Memory B cell (primary cell): ENCODE data around the gene SLC1A4.
A peak's percentile ranks its signal among the peaks of the same experiment; 100 is the strongest.
"Not testable (repeated sequence)": the region's sequence is repeated elsewhere in the genome, so short reads cannot be mapped to it uniquely, and the experiment has no call there.

Experiments used
- ATAC-seq: fragments of 150-1000 bp; cut with Tn5 transposase; 2 replicates; pipeline ENCODE4 v1.10.0; 2021; ENCODE audit warnings: low read depth, mild to moderate bottlenecking, moderate library complexity
- DNase-seq, 2 donors: peaks; one replicate each; pipeline ENCODE4 v3.0.0; 2022; ENCODE audit warnings: low spot score in 2 of 2
- H3K27ac Mint-ChIP-seq: one replicate; pipeline ENCODE4 v1.8.0; 2022; ENCODE audit warnings: mild to moderate bottlenecking, moderate library complexity, mixed read lengths
- H3K27me3 Mint-ChIP-seq: one replicate; pipeline ENCODE4 v1.8.0; 2022; ENCODE audit warnings: mixed read lengths
- H3K36me3 Mint-ChIP-seq: one replicate; pipeline ENCODE4 v1.8.0; 2022; ENCODE audit warnings: mild to moderate bottlenecking, mixed read lengths
- H3K4me1 Mint-ChIP-seq: one replicate; pipeline ENCODE4 v1.8.0; 2022; ENCODE audit warnings: mixed read lengths
- H3K4me3 Mint-ChIP-seq: one replicate; pipeline ENCODE4 v1.8.0; 2022; ENCODE audit warnings: mild to moderate bottlenecking, moderate library complexity, mixed read lengths
- H3K9me3 Mint-ChIP-seq: one replicate; pipeline ENCODE4 v1.8.0; 2022; ENCODE audit warnings: mixed read lengths

The SLC1A4 gene

GRCh38 chr2:65031341-65032018 lies 42.3 kb downstream of the SLC1A4 start:
- Mint-ChIP-seq H3K9me3 (no peaks in the 10 kb centered on the region), H3K4me3 (peak overlapping the region; percentile 86), H3K36me3 (peaks cover 7% of the 10 kb centered on the region), H3K27ac (peak overlapping the region; percentile 94), H3K27me3 (no peaks in the 10 kb centered on the region), H3K4me1 (peaks cover 42% of the 10 kb centered on the region)
- DNase-seq (no peak), ATAC-seq (peak; percentile 14)

GRCh38 chr2:65032019-65032975 lies 43.1 kb downstream of the SLC1A4 start:
- peak overlapping the region; percentile 94 for H3K27ac Mint-ChIP-seq
- peaks cover 40% of the 10 kb centered on the region for H3K4me1 Mint-ChIP-seq
- peak overlapping the region; percentile 86 for H3K4me3 Mint-ChIP-seq
- peaks cover 11% of the 10 kb centered on the region for H3K36me3 Mint-ChIP-seq
- no peaks in the 10 kb centered on the region for H3K9me3 Mint-ChIP-seq
- H3K27me3 Mint-ChIP-seq = no peaks in the 10 kb centered on the region
- ATAC-seq (no peak), DNase-seq (no peak)

GRCh38 chr2:65033178-65033577 lies 44.0 kb downstream of the SLC1A4 start:
- Mint-ChIP-seq H3K27ac (peak overlapping the region; percentile 94), H3K4me3 (no peak overlapping the region), H3K36me3 (peaks cover 19% of the 10 kb centered on the region), H3K4me1 (peaks cover 38% of the 10 kb centered on the region), H3K9me3 (no peaks in the 10 kb centered on the region), H3K27me3 (no peaks in the 10 kb centered on the region)
- no peak for ATAC-seq
- DNase-seq = no peak

- not testable (repeated sequence) for DNase-seq, H3K9me3 Mint-ChIP-seq, ATAC-seq, H3K27ac Mint-ChIP-seq, H3K27me3 Mint-ChIP-seq, H3K4me3 Mint-ChIP-seq
- H3K4me1 Mint-ChIP-seq = peaks cover 38% of the 10 kb centered on the region
- peaks cover 22% of the 10 kb centered on the region for H3K36me3 Mint-ChIP-seq
These were observed 44.5 kb downstream of the SLC1A4 start for GRCh38 chr2:65033667-65034066.

- Mint-ChIP-seq H3K36me3 (peaks cover 22% of the 10 kb centered on the region), H3K9me3 (no peaks in the 10 kb centered on the region), H3K27ac (no peak overlapping the region), H3K27me3 (no peaks in the 10 kb centered on the region), H3K4me3 (no peak overlapping the region), H3K4me1 (peaks cover 43% of the 10 kb centered on the region)
- DNase-seq (no peak), ATAC-seq (no peak)
These were observed 46.2 kb downstream of the SLC1A4 start for GRCh38 chr2:65035351-65035943.

- Mint-ChIP-seq H3K27ac (peak overlapping the region; percentile 13), H3K4me3 (no peak overlapping the region), H3K27me3 (no peaks in the 10 kb centered on the region), H3K4me1 (peaks cover 29% of the 10 kb centered on the region), H3K9me3 (no peaks in the 10 kb centered on the region), H3K36me3 (peaks cover 25% of the 10 kb centered on the region)
- DNase-seq = no peak
- no peak for ATAC-seq
These were observed 48.0 kb downstream of the SLC1A4 start for GRCh38 chr2:65037178-65037577.

GRCh38 chr2:65039640-65040039 lies 50.4 kb downstream of the SLC1A4 start:
- H3K27ac Mint-ChIP-seq = no peak overlapping the region

GRCh38 chr2:65040400-65041261 lies 51.4 kb downstream of the SLC1A4 start:
- Mint-ChIP-seq H3K4me3 (peak overlapping the region; percentile 28), H3K36me3 (peaks cover 40% of the 10 kb centered on the region), H3K4me1 (peaks cover 17% of the 10 kb centered on the region), H3K9me3 (peaks cover 9% of the 10 kb centered on the region), H3K27ac (no peak overlapping the region), H3K27me3 (no peaks in the 10 kb centered on the region)
- DNase-seq (peak; percentile 72 to 75), ATAC-seq (peak; percentile 98)

More at GRCh38 chr2:65039640-65040039, 50.4 kb downstream of the SLC1A4 start:
- DNase-seq = no peak
- H3K27me3 Mint-ChIP-seq = no peaks in the 10 kb centered on the region
- H3K4me1 Mint-ChIP-seq = peaks cover 19% of the 10 kb centered on the region
- ATAC-seq = no peak
- H3K9me3 Mint-ChIP-seq = peaks cover 4% of the 10 kb centered on the region
- H3K4me3 Mint-ChIP-seq = no peak overlapping the region
- peaks cover 35% of the 10 kb centered on the region for H3K36me3 Mint-ChIP-seq

- Mint-ChIP-seq H3K9me3 (peaks cover 9% of the 10 kb centered on the region), H3K36me3 (peaks cover 43% of the 10 kb centered on the region), H3K27ac (no peak overlapping the region), H3K4me1 (peaks cover 10% of the 10 kb centered on the region), H3K27me3 (no peaks in the 10 kb centered on the region), H3K4me3 (no peak overlapping the region)
- no peak for ATAC-seq
- DNase-seq = no peak
These were observed 53.8 kb downstream of the SLC1A4 start for GRCh38 chr2:65043001-65043400.

GRCh38 chr2:65044097-65044735 lies 55.0 kb downstream of the SLC1A4 start:
- peaks cover 11% of the 10 kb centered on the region for H3K9me3 Mint-ChIP-seq
- ATAC-seq (no peak), DNase-seq (no peak)
- peak overlapping the region; percentile 58 for H3K27ac Mint-ChIP-seq
- H3K27me3 Mint-ChIP-seq = no peaks in the 10 kb centered on the region
- peaks cover 10% of the 10 kb centered on the region for H3K4me1 Mint-ChIP-seq
- H3K4me3 Mint-ChIP-seq = no peak overlapping the region
- H3K36me3 Mint-ChIP-seq = peaks cover 46% of the 10 kb centered on the region

- ATAC-seq = no peak
- H3K27ac Mint-ChIP-seq = no peak overlapping the region
- DNase-seq = no peak
- peaks cover 11% of the 10 kb centered on the region for H3K9me3 Mint-ChIP-seq
- H3K27me3 Mint-ChIP-seq = no peaks in the 10 kb centered on the region
- peaks cover 46% of the 10 kb centered on the region for H3K36me3 Mint-ChIP-seq
- no peak overlapping the region for H3K4me3 Mint-ChIP-seq
- peaks cover 1% of the 10 kb centered on the region for H3K4me1 Mint-ChIP-seq
These were observed 56.5 kb downstream of the SLC1A4 start for GRCh38 chr2:65045651-65046050.

- peaks cover 48% of the 10 kb centered on the region for H3K36me3 Mint-ChIP-seq
- no peak overlapping the region for H3K27ac Mint-ChIP-seq
- H3K27me3 Mint-ChIP-seq = no peaks in the 10 kb centered on the region
- no peak overlapping the region for H3K4me3 Mint-ChIP-seq
- peaks cover 5% of the 10 kb centered on the region for H3K4me1 Mint-ChIP-seq
- DNase-seq (no peak), ATAC-seq (no peak)
- H3K9me3 Mint-ChIP-seq = peaks cover 11% of the 10 kb centered on the region
These were observed 57.6 kb downstream of the SLC1A4 start for GRCh38 chr2:65046633-65047407.
